Hematopoietic multipotent progenitor cell treated with erythropoietin and hydrocortisone succinate and interleukin-3 and kit ligand, for 4 days (in vitro differentiated cells): ENCODE data around the gene WWC2.
A peak's percentile ranks its signal among the peaks of the same experiment; 100 is the strongest.

ENCODE experiments used
- DNase-seq: peaks from one replicate; pipeline ENCODE4 v3.0.0-alpha.2; 2015

WWC2 gene

DNA sequence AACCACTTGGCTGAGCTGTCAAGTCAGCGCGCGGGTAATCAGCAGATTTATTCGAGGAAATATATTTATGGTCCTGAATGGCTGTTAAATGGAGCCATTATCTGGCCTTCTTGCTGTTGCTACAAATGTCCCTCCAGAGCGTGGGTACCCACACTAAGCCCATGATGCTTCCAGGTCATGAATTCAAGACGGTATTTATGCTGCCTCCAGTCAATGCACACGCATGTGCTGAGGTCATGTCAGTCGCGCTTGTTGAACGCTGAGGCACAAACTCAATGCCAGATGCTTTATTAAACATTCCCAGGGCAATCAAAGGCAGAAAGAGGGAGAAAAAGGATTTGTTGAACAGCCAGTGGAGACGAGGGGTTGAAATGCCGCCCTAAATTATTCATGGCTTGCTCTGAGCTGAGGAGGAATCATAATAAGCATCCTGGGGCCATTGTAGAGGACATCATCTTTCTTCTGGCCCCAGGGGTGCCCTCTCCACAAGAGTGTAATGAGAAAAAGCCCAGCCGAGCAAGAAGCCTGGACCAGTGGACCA, 259.2 kb downstream of the WWC2 start:
- no peak for DNase-seq

DNA sequence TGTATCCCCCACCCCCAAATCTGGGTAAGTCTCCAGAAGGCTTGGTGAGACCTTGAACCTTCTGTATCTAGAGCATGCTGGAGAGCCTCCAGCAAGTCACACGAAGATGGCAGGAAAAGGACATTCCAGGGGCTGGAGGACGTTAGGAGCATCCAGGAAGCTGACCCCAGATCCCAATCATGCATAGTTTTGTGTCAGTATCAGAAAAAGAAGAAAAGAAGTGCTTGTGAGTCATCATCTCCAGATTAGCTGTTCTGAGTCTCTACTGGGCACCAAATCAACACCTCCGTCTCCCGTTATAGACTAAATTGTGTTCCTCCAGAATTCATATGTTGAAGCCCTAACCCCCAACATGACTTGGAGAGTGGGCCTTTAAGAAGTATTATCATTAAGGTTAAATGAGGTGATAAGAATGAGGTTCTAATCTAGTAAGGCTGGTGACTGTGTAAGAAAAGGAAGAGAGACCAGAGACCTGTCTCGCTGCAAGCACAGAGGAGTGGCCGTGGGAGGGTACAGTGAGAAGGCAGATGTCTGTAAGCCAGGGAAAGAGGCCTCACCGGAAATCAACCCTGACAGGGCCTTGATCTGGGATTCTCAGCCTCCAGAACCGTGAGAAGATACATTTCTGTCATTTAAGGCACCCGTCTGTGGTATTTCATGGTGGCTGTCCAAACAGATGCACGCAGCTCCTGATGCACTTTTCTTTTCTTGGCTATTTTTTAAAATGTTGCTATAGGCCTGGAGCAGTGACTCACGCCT, 261.3 kb downstream of the WWC2 start:
- DNase-seq = peak; percentile 27

DNA sequence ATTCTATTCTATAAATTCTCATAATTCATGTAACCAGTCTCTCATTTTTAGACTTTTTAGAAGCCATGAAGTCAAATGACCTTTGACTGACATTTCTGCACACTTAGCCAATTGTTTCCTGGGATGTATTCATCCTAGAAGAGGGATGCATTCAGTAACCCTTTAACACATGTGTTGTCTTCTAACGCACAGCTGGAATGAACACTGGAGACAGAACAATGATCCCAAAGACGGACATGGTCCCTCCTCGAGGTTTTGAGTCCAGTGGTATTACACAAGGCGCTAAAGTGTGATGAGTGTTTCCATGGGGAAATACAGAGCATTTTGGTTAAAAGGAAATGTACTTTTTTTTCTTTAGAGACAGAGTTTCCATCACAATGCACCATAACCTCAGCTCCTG, 263.0 kb downstream of the WWC2 start:
- DNase-seq = no peak

DNA sequence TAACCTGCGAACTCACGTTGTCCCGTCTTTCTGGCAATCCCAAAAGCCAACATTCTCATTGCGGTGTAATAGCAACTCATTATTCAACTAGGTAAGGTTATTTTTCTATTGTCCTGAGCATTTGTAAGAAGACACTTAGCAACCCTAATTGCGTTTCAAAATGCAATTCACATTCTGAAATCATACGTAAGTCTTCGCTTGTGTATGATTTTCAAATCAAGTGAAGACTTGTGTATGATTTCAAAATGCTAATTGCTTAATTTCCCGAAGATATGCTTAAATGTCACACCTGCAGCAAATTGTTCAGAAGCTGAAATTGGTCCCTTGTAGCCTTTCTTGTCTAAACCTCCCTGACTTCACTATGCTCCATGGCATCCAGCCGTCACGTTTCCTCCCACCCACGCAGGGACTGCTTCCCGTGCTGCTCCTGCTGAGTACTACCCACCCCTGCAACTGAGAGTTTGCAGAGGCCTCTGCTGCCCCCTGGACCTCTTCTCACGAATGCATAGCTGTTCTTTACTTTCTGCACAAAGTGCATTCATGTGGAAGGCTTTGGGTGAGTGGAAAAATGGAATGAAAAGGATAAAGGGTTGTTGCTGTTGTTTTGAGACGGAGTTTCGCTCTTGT, 264.0 kb downstream of the WWC2 start:
- DNase-seq = peak; percentile 14

DNA sequence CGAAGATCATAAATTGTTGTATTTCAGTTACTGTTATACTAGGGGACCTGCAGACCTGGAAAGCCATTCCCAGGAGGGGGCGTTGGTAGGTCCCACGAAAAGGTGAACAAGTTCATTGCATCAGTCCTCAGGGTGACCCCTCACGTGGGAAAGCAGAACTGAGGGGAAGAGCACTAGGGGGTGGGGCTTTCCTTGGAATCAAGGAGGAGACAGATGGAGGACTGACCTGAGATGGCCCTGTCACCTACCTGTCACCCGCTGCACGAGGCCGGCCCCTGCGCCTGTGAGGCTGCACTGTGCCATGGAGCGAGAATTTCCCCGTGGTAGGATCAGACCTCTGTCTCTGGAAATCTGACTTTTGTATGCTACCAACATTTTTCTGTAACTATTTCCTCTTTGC, 265.0 kb downstream of the WWC2 start:
- no peak for DNase-seq

DNA sequence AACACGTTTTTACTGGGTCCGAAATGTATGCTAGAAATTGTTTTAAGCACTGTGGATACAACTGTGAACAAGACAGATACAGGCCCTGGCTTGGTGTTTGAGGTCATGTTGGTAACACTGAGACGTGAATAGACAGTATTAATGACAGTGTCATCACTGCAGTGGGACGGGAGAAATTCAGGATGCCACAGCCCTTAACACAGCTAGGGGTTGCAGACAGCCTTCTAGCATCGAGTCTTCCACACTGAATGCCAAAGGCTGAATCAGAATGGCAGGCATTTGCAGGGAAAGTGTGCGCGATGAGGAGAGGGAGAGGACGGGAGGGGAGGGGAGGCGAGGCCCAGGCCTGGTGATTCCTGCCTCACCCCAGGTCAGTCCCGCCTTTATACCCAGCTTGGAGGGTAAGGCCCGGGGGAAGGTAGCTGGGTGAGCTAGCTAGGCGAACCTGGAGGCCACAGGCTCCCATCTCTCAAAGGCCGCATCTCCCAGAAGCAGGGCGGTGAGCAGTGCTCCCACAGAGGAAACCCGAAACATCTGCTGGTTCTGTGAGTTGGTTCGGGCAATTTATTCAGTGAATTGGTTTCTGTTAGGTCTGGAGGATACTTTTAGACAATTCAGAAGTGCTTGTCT, 267.3 kb downstream of the WWC2 start:
- DNase-seq = no peak

DNA sequence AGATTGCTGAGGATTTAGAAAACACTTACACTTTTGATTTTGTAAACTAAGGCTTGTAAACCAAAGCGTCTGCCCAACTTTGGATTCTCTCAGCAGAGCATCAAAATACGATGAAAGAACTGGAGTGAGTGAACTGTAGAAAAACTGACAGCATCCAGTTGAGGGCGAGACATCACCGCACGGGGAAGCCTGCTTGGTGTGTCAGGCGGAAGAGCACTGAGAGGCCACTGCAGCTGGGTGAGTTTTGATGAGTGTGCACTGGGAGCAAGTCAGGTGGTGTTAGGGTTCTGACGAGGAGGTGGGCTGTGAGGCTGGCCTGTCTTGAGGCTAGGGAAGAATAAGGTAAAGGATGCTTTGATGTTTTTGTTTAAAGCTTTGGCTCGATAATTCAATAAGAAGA, 270.0 kb downstream of the WWC2 start:
- DNase-seq = no peak
